ENCODE results near the gene UNC5B. TPM values are rescaled to one million over a fixed set of nuclear protein-coding genes. Genes with fewer than 3 reads are reported as not detected.

Gene UNC5B
- polyA plus RNA-seq, 1 donor (not counting 4 experiments of a cell fraction or from before 2014, with no cell fraction given): 1.1 TPM

- TF ChIP-seq CTCF (optimal IDR thresholded peaks at IDR 0.05 in 1 of 3, IDR thresholded peaks at IDR 0.05 in 1 of 3, conservative IDR thresholded peaks at IDR 0.05 in 1 of 3; ENCODE audit: extremely low read depth in 1 of 3, insufficient read depth in 2 of 3, low read length in 3 of 3) (no peak), EZH2 (IDR thresholded peaks at IDR 0.05; ENCODE audit: low read length) (no peak)
- dilution Hi-C loops (cut with MboI; ENCODE audit: extremely low pct_ligation_motif_present, low sequenced_read_pairs): no loop called here
- Histone ChIP-seq H3K4me2 (ENCODE audit: control insufficient read depth, extremely low read depth, insufficient read depth, low read depth, low read length) (no peak overlapping the region), H3K9me1 (ENCODE audit: control insufficient read depth, extremely low read depth, insufficient read depth, low read length) (no peaks in the 10 kb centered on the region), H3K27me3 (ENCODE audit: control insufficient read depth, extremely low read depth, insufficient read depth, low read length) (peaks cover 21% of the 10 kb centered on the region), H3K27ac (ENCODE audit: control insufficient read depth, insufficient read depth, low read length) (no peak overlapping the region), H2AFZ (ENCODE audit: control insufficient read depth, low read length) (no peak overlapping the region), H4K20me1 (ENCODE audit: control insufficient read depth, extremely low read depth, insufficient read depth, low read length) (peaks cover 2% of the 10 kb centered on the region), H3K9me3 (ENCODE audit: control insufficient read depth, low read depth, low read length) (no peaks in the 10 kb centered on the region), H3K9ac (ENCODE audit: control insufficient read depth, extremely low read depth, insufficient read depth, low read length) (no peak overlapping the region), H3K36me3 (ENCODE audit: control insufficient read depth in 2 of 2, extremely low read depth in 1 of 2, insufficient read depth in 2 of 2, low read length in 2 of 2) (no peaks in the 10 kb centered on the region), H3K79me2 (ENCODE audit: control insufficient read depth, insufficient read depth, low read length) (no peaks in the 10 kb centered on the region), H3K4me1 (ENCODE audit: control insufficient read depth, extremely low read depth, insufficient read depth, low read length) (no peaks in the 10 kb centered on the region), H3K4me3 (ENCODE audit: control insufficient read depth in 2 of 3, extremely low read depth in 1 of 3, insufficient read depth in 2 of 3, low read depth in 1 of 3, low read length in 3 of 3) (no peak overlapping the region)
- FAIRE-seq (no peak), DNase-seq (ENCODE audit: low read depth, low spot score) (no peak)
Measured at GRCh38 chr10:71230656-71231025, 18.3 kb downstream of the UNC5B start.

- H3K79me2 ChIP-seq (ENCODE audit: control insufficient read depth, insufficient read depth, low read length): no peaks in the 10 kb centered on the region
- H3K9me1 ChIP-seq (ENCODE audit: control insufficient read depth, extremely low read depth, insufficient read depth, low read length): no peaks in the 10 kb centered on the region
- no peak overlapping the region for H3K27ac ChIP-seq (ENCODE audit: control insufficient read depth, insufficient read depth, low read length)
- H3K9me3 ChIP-seq (ENCODE audit: control insufficient read depth, low read depth, low read length): no peaks in the 10 kb centered on the region
- FAIRE-seq (no peak), DNase-seq (ENCODE audit: low read depth, low spot score) (no peak)
- H3K27me3 ChIP-seq (ENCODE audit: control insufficient read depth, extremely low read depth, insufficient read depth, low read length): peaks cover 21% of the 10 kb centered on the region
- H4K20me1 ChIP-seq (ENCODE audit: control insufficient read depth, extremely low read depth, insufficient read depth, low read length): peaks cover 2% of the 10 kb centered on the region
- TF ChIP-seq CTCF (optimal IDR thresholded peaks at IDR 0.05 in 1 of 3, IDR thresholded peaks at IDR 0.05 in 1 of 3, conservative IDR thresholded peaks at IDR 0.05 in 1 of 3; ENCODE audit: extremely low read depth in 1 of 3, insufficient read depth in 2 of 3, low read length in 3 of 3) (no peak), EZH2 (IDR thresholded peaks at IDR 0.05; ENCODE audit: low read length) (no peak)
- no peaks in the 10 kb centered on the region for H3K36me3 ChIP-seq (ENCODE audit: control insufficient read depth in 2 of 2, extremely low read depth in 1 of 2, insufficient read depth in 2 of 2, low read length in 2 of 2)
- no peak overlapping the region for H3K4me2 ChIP-seq (ENCODE audit: control insufficient read depth, extremely low read depth, insufficient read depth, low read depth, low read length)
- dilution Hi-C loops (cut with MboI; ENCODE audit: extremely low pct_ligation_motif_present, low sequenced_read_pairs): no loop called here
- H3K4me1 ChIP-seq (ENCODE audit: control insufficient read depth, extremely low read depth, insufficient read depth, low read length): no peaks in the 10 kb centered on the region
- no peak overlapping the region for H3K4me3 ChIP-seq (ENCODE audit: control insufficient read depth in 2 of 3, extremely low read depth in 1 of 3, insufficient read depth in 2 of 3, low read depth in 1 of 3, low read length in 3 of 3)
- H2AFZ ChIP-seq (ENCODE audit: control insufficient read depth, low read length): no peak overlapping the region
- no peak overlapping the region for H3K9ac ChIP-seq (ENCODE audit: control insufficient read depth, extremely low read depth, insufficient read depth, low read length)
Measured at GRCh38 chr10:71231206-71231605, 18.8 kb downstream of the UNC5B start.
